CD4-positive, alpha-beta T cell treated with Interleukin-6 for 4 hours (primary cell): ENCODE results near the gene UPK3BL2.
"Not testable (repeated sequence)": the region's sequence is repeated elsewhere in the genome, so short reads cannot be mapped to it uniquely, and the experiment has no call there.

Source experiments
- DNase-seq: peaks from one replicate; pipeline ENCODE4 v3.0.0-alpha.2; 2020; ENCODE audit warnings: mixed read lengths

Gene UPK3BL2

GRCh38 chr7:102493220-102493935, 50.1 kb downstream of the UPK3BL2 start:
- not testable (repeated sequence) for DNase-seq

- DNase-seq, result not testable (repeated sequence)
These were observed 52.9 kb downstream of the UPK3BL2 start for GRCh38 chr7:102490529-102491075.
